SK-N-MC (cell line): Measurements from ENCODE around the gene GCG.

ENCODE experiments used
- EZH2 ChIP-seq: fragments of 200-600 bp; sonication (generic); IDR thresholded peaks from one replicate; pipeline ENCODE4 v1.6.1; 2017; ENCODE audit warnings: antibody characterized with exemption
- FOXP2 ChIP-seq: optimal IDR thresholded peaks from 2 replicates; pipeline ENCODE3; 2011; ENCODE audit warnings: mild to moderate bottlenecking, moderate library complexity; ENCODE audit not compliant: insufficient read depth; ENCODE audit errors: extremely low read length, control extremely low read depth
- POLR2AphosphoS5 ChIP-seq: IDR thresholded peaks from 2 replicates; pipeline ENCODE4 v1.6.1; 2012; ENCODE audit warnings: mild to moderate bottlenecking, low read depth, low read length, borderline replicate concordance

- TF ChIP-seq EZH2 (no peak), POLR2AphosphoS5 (no peak; the same call in 1 of the 2 replicates), FOXP2 (no peak)
Measured at GRCh38 chr2:162113776-162114168, 38.3 kb downstream of the GCG start.
